ENCODE data around the gene RALGPS1.

- no peak for TF ChIP-seq CTCF (IDR thresholded peaks at IDR 0.05 in 8 of 11, conservative IDR thresholded peaks at IDR 0.05 in 3 of 11)
- no peak for TF ChIP-seq POLR2A (IDR thresholded peaks at IDR 0.05)
- TF ChIP-seq POLR2AphosphoS5 (IDR thresholded peaks at IDR 0.05): no peak
Measured at GRCh38 chr9:127104581-127105311, 190.2 kb downstream of the RALGPS1 start.
